Stimulated activated CD8-positive, alpha-beta memory T cell treated with anti-CD3 and anti-CD28 coated beads, Interleukin-12 subunit alpha, Interleukin-12 subunit beta, amount 100 ng/mL, for 4 hours (primary cell): ENCODE results near the gene THAP3.

Source experiments
- DNase-seq: peaks from one replicate; pipeline ENCODE4 v3.0.0-alpha.2; 2020; ENCODE audit warnings: low read depth

Gene THAP3

GRCh38 chr1:6624710-6625583 lies at the start of gene THAP3:
TSS of gene THAP3 (plus strand) at chr1:6624868. CDS start at chr1:6625219, 351 bp downstream.
- DNase-seq = peak; percentile 77

DNA sequence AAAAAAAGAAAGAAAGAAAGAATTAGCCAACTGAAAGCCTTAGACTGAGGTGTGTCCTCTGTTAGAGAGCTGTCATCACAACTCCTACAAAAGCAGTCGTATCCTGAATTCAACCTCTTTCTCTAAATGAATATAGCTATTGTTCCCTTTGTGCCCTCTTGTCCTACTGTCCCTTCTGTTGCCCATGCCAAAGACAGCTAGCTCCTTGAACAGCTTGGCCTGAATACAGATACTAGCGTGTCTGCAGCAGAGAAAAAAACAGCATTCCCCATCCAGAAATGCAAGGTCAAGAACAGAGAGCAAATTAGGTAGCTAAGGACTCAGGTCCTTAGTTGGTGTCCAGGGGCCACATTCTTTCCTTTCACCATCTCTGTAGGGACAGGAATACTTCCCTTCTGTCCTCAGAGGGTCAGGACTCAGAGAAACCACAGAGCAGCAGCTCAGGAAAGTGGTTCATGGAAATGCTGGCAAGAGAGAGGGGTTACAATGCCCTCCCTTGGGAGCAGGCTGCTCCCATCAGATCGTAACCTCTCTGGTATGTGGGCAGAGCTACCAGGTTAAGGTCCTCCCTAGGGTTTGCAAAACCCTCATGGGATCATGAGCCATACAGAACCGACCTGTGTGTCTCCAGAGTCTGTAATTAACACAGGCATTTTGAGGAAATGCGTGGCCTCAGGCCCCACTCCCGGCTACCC lies 46.7 kb upstream of the THAP3 start:
- no peak for DNase-seq

GRCh38 chr1:6578624-6579373 lies 45.9 kb upstream of the THAP3 start:
- DNase-seq = no peak

- DNase-seq = peak; percentile 96
Observed at GRCh38 chr1:6579374-6580118, 45.1 kb upstream of the THAP3 start, which contains the start of gene ZBTB48. TSS of gene ZBTB48 (plus strand) at chr1:6579994. CDS start at chr1:6580610, 616 bp downstream.

DNA sequence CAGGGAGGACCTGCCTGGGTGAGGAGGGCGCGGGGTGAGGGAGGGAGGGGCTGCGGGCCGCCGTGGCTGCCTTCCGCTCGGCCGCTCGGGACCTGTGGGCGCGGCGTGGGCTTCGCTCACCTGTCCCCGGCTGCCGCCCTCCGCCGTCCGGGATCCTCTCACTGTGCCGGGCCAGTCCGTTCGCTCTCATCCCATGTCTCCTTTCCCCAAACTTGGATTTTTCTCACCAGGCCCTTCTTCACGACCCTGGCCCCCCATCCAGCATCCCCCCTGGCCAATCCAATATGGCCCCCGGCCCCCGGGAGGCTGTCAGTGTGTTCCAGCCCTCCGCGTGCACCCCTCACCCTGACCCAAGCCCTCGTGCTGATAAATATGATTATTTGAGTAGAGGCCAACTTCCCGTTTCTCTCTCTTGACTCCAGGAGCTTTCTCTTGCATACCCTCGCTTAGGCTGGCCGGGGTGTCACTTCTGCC lies 44.5 kb upstream of the THAP3 start:
- no peak for DNase-seq

DNA sequence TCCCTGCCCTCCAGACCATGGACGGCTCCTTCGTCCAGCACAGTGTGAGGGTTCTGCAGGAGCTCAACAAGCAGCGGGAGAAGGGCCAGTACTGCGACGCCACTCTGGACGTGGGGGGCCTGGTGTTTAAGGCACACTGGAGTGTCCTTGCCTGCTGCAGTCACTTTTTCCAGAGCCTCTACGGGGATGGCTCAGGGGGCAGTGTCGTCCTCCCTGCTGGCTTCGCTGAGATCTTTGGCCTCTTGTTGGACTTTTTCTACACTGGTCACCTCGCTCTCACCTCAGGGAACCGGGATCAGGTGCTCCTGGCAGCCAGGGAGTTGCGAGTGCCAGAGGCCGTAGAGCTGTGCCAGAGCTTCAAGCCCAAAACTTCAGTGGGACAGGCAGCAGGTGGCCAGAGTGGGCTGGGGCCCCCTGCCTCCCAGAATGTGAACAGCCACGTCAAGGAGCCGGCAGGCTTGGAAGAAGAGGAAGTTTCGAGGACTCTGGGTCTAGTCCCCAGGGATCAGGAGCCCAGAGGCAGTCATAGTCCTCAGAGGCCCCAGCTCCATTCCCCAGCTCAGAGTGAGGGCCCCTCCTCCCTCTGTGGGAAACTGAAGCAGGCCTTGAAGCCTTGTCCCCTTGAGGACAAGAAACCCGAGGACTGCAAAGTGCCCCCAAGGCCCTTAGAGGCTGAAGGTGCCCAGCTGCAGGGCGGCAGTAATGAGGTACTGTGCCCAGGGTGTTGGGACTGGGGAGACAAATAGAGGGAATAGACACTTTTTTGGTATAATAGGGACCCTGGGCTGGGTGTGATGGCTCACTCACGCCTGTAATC lies 43.9 kb upstream of the THAP3 start:
- no peak for DNase-seq

GRCh38 chr1:6581561-6582305 lies 42.9 kb upstream of the THAP3 start:
- no peak for DNase-seq

- no peak for DNase-seq
Observed at GRCh38 chr1:6582370-6582769, 42.3 kb upstream of the THAP3 start.

DNA sequence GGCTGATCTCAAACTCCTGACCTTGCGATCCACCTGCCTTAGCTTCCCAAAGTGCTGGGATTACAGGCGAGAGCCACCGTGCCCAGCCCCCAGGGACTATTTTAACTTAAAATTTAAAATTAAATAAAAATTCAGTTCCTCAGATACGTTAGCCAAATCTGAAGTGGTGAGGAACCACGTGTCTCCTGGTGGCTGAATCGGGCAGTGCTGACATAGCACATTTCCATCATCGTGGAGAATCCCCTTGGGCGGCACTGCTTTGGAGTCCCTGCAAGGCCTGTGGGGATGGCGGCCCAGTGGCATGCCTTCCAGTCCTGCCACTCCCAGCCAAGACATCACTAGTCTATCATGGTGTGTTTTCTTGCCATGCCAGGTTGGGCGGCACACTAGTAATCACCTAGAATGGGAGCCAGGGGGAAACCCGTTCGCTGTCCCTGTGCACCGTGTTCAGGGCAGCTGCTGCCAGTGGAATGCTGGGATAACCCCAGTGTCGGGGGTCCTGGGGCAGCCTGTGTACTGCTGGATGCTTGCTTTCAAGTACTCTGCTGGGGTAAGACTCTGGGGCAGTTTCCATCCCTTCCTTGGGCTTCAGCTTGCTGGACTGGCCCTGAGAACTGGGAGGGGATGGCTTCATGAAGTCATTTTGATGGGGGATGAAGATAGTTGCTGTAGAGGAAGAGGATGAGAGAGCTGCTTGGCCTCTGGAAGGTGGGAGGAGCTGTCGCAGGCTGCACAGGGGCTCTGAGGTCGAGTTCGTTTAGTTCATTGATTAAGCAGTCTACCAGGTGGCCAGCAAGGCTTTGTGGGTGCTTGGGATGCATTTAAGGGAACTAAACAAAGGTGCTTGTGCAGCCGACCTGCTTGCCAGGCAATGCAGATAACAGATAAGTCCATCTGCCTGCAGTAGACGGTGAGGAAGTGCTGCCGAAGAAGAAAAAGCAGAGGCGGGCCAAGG lies 40.3 kb upstream of the THAP3 start:
- no peak for DNase-seq

DNA sequence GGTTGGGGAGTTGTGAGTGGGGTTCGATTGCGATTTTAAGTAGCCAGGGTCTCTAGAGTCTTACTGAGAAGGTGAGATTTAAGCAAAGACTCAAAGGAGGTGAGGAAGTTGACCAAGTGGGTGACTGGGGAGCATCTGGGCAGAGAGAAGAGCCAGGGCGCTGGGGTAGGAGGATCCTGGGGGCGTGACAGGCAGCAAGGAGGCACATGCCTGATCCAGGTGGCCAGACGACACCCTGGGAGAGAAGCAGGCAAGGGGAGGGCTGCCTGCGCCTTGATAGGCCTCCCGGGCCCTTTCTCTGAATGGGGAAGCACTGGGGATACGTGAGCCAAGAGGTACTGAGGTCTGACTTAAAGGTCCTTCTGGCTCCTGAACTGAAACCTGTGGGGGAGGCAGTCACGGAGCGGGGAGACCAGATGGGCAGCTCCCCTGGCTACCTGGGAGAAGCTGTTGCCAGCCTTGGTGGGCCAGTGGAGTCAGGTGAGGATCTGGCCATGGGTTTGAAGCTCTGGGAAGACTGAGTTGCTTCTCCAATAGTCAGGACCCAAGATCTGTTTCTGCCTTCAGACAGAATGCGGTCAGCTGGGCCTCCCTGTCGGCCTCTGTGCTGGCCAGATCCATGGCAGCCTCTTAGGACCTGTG lies 39.5 kb upstream of the THAP3 start:
- no peak for DNase-seq

DNA sequence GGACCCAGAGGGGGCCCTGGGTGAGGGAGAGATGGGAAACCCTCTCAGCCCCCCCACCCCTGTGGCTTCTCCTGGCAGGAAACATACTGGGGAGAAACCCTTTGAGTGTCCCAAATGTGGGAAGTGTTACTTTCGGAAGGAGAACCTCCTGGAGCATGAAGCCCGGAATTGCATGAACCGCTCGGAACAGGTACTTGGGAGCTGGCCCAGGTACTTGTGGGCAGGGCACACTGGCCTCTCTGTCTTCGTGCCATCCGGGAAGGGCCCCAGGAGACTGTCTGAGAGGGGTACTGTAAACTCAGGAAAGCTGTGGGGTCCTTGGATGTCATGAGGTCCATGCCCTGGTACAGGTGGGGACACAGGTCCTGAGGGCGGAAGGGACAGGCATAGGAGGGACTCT lies 38.8 kb upstream of the THAP3 start:
- no peak for DNase-seq

GRCh38 chr1:6586404-6586816 lies 38.3 kb upstream of the THAP3 start:
- DNase-seq = no peak

DNA sequence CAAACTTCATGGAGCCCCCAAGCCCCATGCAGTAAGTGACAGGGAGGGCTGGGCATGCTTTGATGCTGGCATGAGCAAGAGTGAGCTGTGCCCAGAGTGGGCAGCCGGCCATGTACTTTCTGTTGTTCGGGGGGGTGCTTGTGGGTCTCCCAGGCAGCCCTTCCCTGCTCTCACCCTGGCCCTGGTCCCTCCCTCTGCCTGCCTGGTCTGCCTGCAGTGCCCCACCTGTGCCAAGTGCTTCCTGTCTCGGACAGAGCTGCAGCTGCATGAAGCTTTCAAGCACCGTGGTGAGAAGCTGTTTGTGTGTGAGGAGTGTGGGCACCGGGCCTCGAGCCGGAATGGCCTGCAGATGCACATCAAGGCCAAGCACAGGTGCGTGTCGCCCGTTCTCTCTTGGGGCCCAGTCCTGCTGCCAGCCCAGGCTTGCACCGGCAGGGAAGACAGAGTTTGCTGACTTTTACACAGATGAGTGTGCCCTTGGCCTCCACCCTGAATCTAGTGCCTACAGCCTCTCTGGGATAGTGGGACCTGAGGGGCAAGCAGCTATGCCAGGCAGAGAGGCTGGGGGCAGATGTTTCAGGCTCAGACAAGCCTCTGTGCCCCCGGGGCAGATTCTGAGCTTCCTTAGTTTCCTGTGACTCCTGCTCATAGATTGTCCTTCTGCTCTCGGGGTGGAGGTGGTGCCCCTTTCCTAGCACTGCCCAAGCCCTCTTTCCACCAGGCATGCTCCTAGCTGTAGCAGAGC lies 37.2 kb upstream of the THAP3 start:
- DNase-seq = no peak

GRCh38 chr1:6588128-6588892 lies 36.4 kb upstream of the THAP3 start:
- no peak for DNase-seq

- no peak for DNase-seq
Observed at GRCh38 chr1:6588893-6589520, 35.7 kb upstream of the THAP3 start.

DNA sequence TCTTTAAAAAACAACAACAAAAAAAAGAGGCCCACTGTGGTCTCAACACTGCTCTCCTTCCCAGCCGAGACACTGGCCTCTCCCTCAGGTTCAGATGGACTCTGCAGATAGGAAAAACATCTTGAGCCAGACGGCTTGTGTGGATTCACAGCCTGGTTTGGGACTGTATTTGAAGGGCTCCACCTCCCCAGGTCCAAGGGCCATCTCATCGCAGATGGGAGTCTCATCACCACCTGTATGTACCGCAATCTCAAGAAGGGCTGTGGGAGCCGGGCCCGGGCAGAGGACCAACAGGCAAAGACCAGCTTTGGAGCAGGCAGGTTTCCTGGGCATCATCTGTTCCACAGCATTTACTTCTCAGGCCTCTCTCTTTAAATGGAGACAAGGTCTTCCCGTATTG lies 34.6 kb upstream of the THAP3 start:
- no peak for DNase-seq
